OCI-LY3 (cell line): ENCODE measurements around the gene ZNF749.

ENCODE experiments used
- H2AFZ ChIP-seq: fragments of 200-600, 300-600 bp; shearing (Covaris generic); 2 replicates; pipeline ENCODE4 v1.6.0; 2014; ENCODE audit warnings: antibody characterized with exemption, low read depth, low read length
- H3K27ac ChIP-seq: fragments of 200-600, 300-600 bp; sonication (generic); 2 replicates; pipeline ENCODE4 v1.5.1; 2014; ENCODE audit warnings: mild to moderate bottlenecking, low read length, moderate library complexity, mixed read lengths
- H3K27me3 ChIP-seq: fragments of 200-600, 300-600 bp; sonication (generic); 2 replicates; pipeline ENCODE4 v1.6.1; 2014; ENCODE audit warnings: low read depth, low read length, mixed read lengths
- H3K36me3 ChIP-seq: fragments of 200-600, 300-600 bp; sonication (generic); replicated peaks from 2 replicates; pipeline ENCODE3; 2014; ENCODE audit warnings: low read depth, low read length, mixed read lengths
- H3K4me1 ChIP-seq: fragments of 300-600, 200-600 bp; sonication (generic); 2 replicates; pipeline ENCODE4 v1.6.1; 2014; ENCODE audit warnings: low read length, mixed read lengths
- H3K4me2 ChIP-seq: fragments of 200-600, 300-600 bp; sonication (generic); 2 replicates; pipeline ENCODE4 v1.6.1; 2014; ENCODE audit warnings: low read length, mixed read lengths
- H3K4me3 ChIP-seq: fragments of 300-600, 200-600 bp; sonication (generic); 2 replicates; pipeline ENCODE4 v1.5.1; 2014; ENCODE audit warnings: antibody characterized with exemption, mild to moderate bottlenecking, low read length, moderate library complexity
- H3K79me2 ChIP-seq: fragments of 300-600, 200-600 bp; shearing (Covaris generic); 2 replicates; pipeline ENCODE4 v1.6.1; 2014; ENCODE audit warnings: mild to moderate bottlenecking, low read length, mixed read lengths
- H3K9ac ChIP-seq: fragments of 300-600, 200-600 bp; shearing (Covaris generic); 2 replicates; pipeline ENCODE4 v1.6.0; 2014; ENCODE audit warnings: mild to moderate bottlenecking, low read length, moderate library complexity
- H3K9me3 ChIP-seq: fragments of 200-600, 300-600 bp; shearing (Covaris generic); 2 replicates; pipeline ENCODE4 v1.6.1; 2014; ENCODE audit warnings: low read length, mixed read lengths; ENCODE audit not compliant: insufficient read depth
- H4K20me1 ChIP-seq: fragments of 200-600, 300-600 bp; sonication (generic); 2 replicates; pipeline ENCODE4 v1.6.1; 2016; ENCODE audit warnings: low read length, mixed read lengths; ENCODE audit not compliant: insufficient read depth
- CTCF ChIP-seq: fragments of 200-600, 300-600 bp; sonication (generic); IDR thresholded peaks from 2 replicates; pipeline ENCODE4 v1.5.1; 2014; ENCODE audit warnings: antibody characterized with exemption, low read length, low read depth
- EZH2phosphoT487 ChIP-seq: fragments of 200-600 bp; shearing (Covaris generic); IDR thresholded peaks from 2 replicates; pipeline ENCODE4 v1.6.1; 2018; ENCODE audit warnings: antibody characterized with exemption, mixed run types, low read depth

Gene ZNF749

GRCh38 chr19:57443121-57443696, 8.1 kb downstream of the ZNF749 start:
- no peak overlapping the region for H2AFZ ChIP-seq
- peaks cover 53% of the 10 kb centered on the region for H3K79me2 ChIP-seq
- H3K9ac ChIP-seq: no peak overlapping the region
- H3K36me3 ChIP-seq: peaks cover 60% of the 10 kb centered on the region
- H3K4me3 ChIP-seq: no peak overlapping the region
- TF ChIP-seq EZH2phosphoT487 (no peak), CTCF (no peak)
- H3K27me3 ChIP-seq: no peaks in the 10 kb centered on the region
- no peaks in the 10 kb centered on the region for H3K9me3 ChIP-seq
- H3K27ac ChIP-seq: no peak overlapping the region
- H4K20me1 ChIP-seq: peaks cover 3% of the 10 kb centered on the region; the same call in 1 of the 2 replicates
- H3K4me2 ChIP-seq: no peak overlapping the region
- H3K4me1 ChIP-seq: peaks cover 4% of the 10 kb centered on the region

- Histone ChIP-seq H3K27me3 (no peaks in the 10 kb centered on the region), H3K4me2 (no peak overlapping the region), H3K36me3 (peaks cover 18% of the 10 kb centered on the region), H2AFZ (no peak overlapping the region), H3K27ac (no peak overlapping the region), H3K9me3 (no peaks in the 10 kb centered on the region), H3K4me1 (no peaks in the 10 kb centered on the region), H3K9ac (no peak overlapping the region), H3K4me3 (no peak overlapping the region), H4K20me1 (no peaks in the 10 kb centered on the region), H3K79me2 (no peaks in the 10 kb centered on the region; the same call in none of the 2 replicates)
- TF ChIP-seq EZH2phosphoT487 (no peak), CTCF (no peak)
Observed at GRCh38 chr19:57452307-57452706, 17.2 kb downstream of the ZNF749 start.

- no peaks in the 10 kb centered on the region for H3K4me1 ChIP-seq
- peaks cover 20% of the 10 kb centered on the region for H3K36me3 ChIP-seq
- TF ChIP-seq EZH2phosphoT487 (no peak), CTCF (peak; percentile 91)
- no peak overlapping the region for H3K27ac ChIP-seq
- H4K20me1 ChIP-seq: no peaks in the 10 kb centered on the region
- H3K79me2 ChIP-seq: 0 out of 2 replicates have a peak, but pooled peaks cover 4% of the 10 kb centered on the region
- no peak overlapping the region for H2AFZ ChIP-seq
- H3K9me3 ChIP-seq: peaks cover 13% of the 10 kb centered on the region; the same call in 1 of the 2 replicates
- H3K9ac ChIP-seq: no peak overlapping the region
- H3K4me2 ChIP-seq: no peak overlapping the region
- H3K27me3 ChIP-seq: no peaks in the 10 kb centered on the region
- no peak overlapping the region for H3K4me3 ChIP-seq
Observed at GRCh38 chr19:57465680-57466381, 30.7 kb downstream of the ZNF749 start.

- Histone ChIP-seq H3K27me3 (no peaks in the 10 kb centered on the region), H3K4me1 (no peaks in the 10 kb centered on the region), H3K9ac (no peak overlapping the region), H3K4me2 (no peak overlapping the region), H3K4me3 (no peak overlapping the region), H3K9me3 (peaks cover 17% of the 10 kb centered on the region; the same call in 1 of the 2 replicates), H3K27ac (no peak overlapping the region), H3K79me2 (0 out of 2 replicates have a peak, but pooled peaks cover 4% of the 10 kb centered on the region), H2AFZ (no peak overlapping the region), H4K20me1 (no peaks in the 10 kb centered on the region), H3K36me3 (peaks cover 26% of the 10 kb centered on the region)
- TF ChIP-seq CTCF (no peak), EZH2phosphoT487 (no peak)
Observed at GRCh38 chr19:57466489-57466888, 31.4 kb downstream of the ZNF749 start.
